Stimulated activated CD8-positive, alpha-beta memory T cell treated with anti-CD3 and anti-CD28 coated beads, Interleukin-15, amount 100 ng/mL, for 4 hours (primary cell): ENCODE measurements around the gene NYNRIN.

Source experiments
- DNase-seq, 2 donors: peaks; one replicate each; pipeline ENCODE4 v3.0.0-alpha.2; 2020; ENCODE audit warnings: low read depth in 2 of 2

Gene NYNRIN

GRCh38 chr14:24392325-24393091, 6.3 kb upstream of the NYNRIN start:
- DNase-seq: no peak

GRCh38 chr14:24394275-24394674, 4.5 kb upstream of the NYNRIN start:
- no peak for DNase-seq

GRCh38 chr14:24395609-24396582, 2.9 kb upstream of the NYNRIN start:
- DNase-seq: no peak

GRCh38 chr14:24397639-24398292, 1.0 kb upstream of the NYNRIN start:
- DNase-seq: no peak

GRCh38 chr14:24398293-24398652, 530 bp upstream of the NYNRIN start:
- DNase-seq: no peak

- DNase-seq: no peak
These were observed 632 bp downstream of the NYNRIN start for GRCh38 chr14:24399447-24399822.

GRCh38 chr14:24399999-24400718, 1.4 kb downstream of the NYNRIN start:
- no peak for DNase-seq

GRCh38 chr14:24401810-24402702, 3.3 kb downstream of the NYNRIN start:
- no peak for DNase-seq

- DNase-seq: no peak
These were observed 4.6 kb downstream of the NYNRIN start for GRCh38 chr14:24403294-24403998.

GRCh38 chr14:24404814-24405213, 6.0 kb downstream of the NYNRIN start:
- no peak for DNase-seq

- no peak for DNase-seq
These were observed 7.6 kb downstream of the NYNRIN start for GRCh38 chr14:24406416-24406815.

- DNase-seq: no peak
These were observed 9.0 kb downstream of the NYNRIN start for GRCh38 chr14:24407608-24408325.

GRCh38 chr14:24408764-24409163, 10.0 kb downstream of the NYNRIN start:
- no peak for DNase-seq

GRCh38 chr14:24409192-24409591, 10.4 kb downstream of the NYNRIN start:
- no peak for DNase-seq

- no peak for DNase-seq
These were observed 11.2 kb downstream of the NYNRIN start for GRCh38 chr14:24409956-24410355.

GRCh38 chr14:24411443-24412389, 12.9 kb downstream of the NYNRIN start:
- DNase-seq: no peak

GRCh38 chr14:24414077-24414476, 15.3 kb downstream of the NYNRIN start:
- no peak for DNase-seq

- DNase-seq: no peak
These were observed 16.1 kb downstream of the NYNRIN start for GRCh38 chr14:24414732-24415420.
